MM.1S (cell line): ENCODE results near the gene TARBP1.

Experiments
- EZH2phosphoT487 ChIP-seq: fragments of 300-600 bp; sonication (generic); IDR thresholded peaks from 2 replicates; pipeline ENCODE4 v1.6.1; 2018; ENCODE audit warnings: antibody characterized with exemption, low read length
- TF ChIP-seq, protein P1 (sequence below): fragments of 300-600 bp; sonication (generic); IDR thresholded peaks from 2 replicates; pipeline ENCODE4 v1.5.1; 2016; ENCODE audit warnings: antibody characterized with exemption, low read length, mixed read lengths

DNA sequence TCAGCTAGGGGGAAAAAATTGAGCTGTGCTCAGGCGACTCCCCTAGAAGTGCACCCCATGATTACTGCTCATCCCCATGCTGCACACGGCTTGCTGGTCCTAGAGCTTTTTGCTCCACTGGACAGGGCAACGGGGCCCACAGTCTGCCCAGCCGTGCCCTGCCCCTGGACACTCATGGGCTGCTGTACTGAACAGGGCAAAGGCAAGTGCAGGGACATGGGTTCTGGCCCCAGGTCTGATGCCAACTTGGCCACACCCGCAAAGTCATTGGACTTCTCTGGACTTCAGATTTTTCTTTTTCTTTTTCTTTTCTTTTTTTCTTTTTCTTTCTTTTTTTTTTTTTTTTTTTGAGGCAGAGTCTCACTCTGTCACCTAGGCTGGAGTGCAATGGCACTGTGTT, 42.9 kb upstream of the TARBP1 start:
- TF ChIP-seq, protein P1, sequence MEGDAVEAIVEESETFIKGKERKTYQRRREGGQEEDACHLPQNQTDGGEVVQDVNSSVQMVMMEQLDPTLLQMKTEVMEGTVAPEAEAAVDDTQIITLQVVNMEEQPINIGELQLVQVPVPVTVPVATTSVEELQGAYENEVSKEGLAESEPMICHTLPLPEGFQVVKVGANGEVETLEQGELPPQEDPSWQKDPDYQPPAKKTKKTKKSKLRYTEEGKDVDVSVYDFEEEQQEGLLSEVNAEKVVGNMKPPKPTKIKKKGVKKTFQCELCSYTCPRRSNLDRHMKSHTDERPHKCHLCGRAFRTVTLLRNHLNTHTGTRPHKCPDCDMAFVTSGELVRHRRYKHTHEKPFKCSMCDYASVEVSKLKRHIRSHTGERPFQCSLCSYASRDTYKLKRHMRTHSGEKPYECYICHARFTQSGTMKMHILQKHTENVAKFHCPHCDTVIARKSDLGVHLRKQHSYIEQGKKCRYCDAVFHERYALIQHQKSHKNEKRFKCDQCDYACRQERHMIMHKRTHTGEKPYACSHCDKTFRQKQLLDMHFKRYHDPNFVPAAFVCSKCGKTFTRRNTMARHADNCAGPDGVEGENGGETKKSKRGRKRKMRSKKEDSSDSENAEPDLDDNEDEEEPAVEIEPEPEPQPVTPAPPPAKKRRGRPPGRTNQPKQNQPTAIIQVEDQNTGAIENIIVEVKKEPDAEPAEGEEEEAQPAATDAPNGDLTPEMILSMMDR, result no peak
- TF ChIP-seq EZH2phosphoT487, result no peak
